Measurements from ENCODE around the gene PATJ.
"Not testable (repeated sequence)": the region's sequence is repeated elsewhere in the genome, so short reads cannot be mapped to it uniquely, and the experiment has no call there.

PATJ gene

DNA sequence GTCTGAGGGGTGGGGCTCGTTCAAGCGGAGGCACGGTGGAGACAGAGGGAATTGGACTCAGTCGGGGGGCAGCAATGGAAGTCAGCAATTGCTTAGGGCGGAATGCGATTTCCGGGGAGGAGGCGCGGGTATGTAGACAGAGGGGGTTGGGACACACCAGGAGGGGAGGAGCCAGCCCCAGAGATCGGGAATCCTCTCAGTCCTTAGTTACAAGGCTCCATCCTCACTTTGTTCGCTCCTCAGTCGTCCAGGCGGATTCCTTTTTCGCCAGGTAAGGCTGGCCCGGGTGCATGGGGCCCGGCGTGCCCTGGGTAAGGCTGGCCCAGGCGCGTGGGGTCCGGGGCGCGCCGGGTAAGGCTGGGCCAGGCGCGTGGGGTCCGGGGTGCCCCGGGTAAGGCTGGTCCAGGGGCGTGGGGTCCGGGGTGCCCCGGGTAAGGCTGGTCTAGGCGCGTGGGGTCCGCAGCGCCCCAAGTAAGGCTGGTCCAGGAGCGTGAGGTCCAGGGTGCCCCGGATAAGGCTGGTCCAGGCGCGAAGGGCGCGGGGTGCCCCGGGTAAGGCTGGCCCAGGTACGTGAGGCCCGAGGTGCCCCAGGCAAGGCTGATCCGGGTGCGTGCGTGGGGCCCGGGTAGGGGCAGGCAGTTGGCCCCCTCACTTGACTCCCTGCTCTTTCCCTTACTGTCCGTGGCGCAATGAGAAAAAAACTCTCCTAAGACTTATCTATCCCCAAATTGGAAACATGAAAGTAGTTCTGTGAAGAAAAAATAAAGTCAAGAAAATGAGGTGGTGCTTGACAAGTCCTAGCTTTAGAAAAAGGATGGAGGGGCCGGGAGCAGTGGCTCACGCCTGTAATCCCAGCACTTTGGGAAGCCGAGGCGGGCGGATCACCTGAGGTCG is 452.6 kb downstream of the PATJ start, which contains the start of gene L1TD1:
TSS of gene L1TD1 (plus strand) at position 199 of the 894 bp plus-strand sequence. CDS start 11,780 bp downstream, outside the sequence.
- peak within 1 kb of the TSS; percentile 98 for H3K4me3 ChIP-seq (ENCODE audit: low read depth, low read length)

DNA sequence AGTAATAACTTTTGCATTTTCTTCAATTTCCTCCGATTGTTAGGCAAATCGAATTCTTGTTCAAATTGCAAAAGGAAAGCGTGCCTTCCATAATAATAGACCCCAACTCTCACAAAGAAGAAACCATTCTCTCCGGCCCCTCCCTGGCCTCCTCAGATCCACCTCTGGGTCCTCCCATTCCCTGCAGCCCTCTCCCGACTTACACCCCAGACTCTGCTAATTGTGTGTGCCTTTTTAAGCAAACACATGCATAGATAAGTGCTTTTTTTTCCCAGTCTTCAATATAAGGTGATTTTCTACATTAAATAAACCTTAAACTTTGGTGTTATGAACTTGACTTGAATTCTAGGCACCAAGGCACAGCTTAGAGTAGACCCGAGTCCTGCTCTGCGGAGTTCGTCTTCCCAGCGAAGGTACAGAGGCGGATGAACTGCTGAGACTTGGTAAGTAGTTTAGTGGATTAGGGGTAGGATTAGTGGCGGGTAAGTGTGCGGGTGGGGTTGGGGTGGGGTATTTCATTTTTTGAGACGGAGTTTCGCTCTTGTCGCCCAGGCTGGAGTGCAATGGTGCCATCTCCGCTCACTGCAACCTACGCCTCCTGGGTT is 453.9 kb downstream of the PATJ start:
- H3K4me3 ChIP-seq (ENCODE audit: low read depth, low read length): peak overlapping the region; percentile 98

DNA sequence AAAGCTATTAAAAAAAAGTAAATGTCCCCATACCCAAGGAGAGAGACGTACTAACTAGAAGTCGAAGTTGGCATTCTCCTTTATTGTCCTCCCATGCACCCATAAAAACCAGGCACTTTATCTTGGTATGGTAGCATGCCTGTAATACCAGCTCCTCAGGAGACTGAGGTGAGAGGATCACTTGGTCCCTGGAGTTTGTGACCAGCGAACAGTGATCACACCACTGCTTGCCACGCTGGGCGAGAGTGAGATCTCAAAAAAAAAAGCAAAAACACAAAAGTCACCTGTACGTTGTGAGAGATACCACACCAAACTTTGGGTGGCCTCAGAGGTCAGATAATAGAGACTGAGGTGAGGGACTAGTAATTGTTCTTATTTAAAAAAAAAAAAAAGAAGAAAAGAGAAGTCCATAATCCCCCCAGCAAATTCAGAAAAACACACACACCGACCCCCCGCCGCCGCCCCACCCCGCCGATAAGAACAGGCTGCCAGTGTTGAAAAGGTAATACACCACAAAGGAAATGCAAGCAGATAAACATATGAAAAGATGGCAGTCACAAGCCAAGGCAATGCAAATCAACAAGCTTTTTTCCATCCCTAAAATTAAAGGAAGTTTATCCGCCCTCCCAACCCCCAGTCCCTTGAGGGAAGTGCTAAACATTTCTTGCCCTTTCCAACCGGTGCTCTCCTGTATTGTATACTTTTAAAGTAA is 455.9 kb downstream of the PATJ start:
- peak overlapping the region; percentile 8 for H3K4me3 ChIP-seq (ENCODE audit: low read depth, low read length)

DNA sequence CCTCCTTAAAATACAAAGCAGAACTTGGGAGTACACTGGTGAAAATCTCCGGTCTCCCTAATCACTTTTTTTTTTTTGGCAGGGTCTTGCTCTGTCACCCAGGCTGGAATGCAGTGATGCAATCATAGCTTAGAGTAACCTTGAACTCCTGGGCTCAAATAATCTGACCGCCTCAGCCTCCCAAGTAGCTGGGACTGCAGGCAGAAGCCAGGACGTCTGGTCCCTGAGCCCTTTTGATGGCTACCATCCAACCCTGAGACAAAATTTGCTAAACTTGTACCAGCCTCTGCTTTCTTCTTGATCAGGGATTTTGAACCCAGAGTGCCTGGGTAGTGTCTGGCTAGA is 456.5 kb downstream of the PATJ start:
- H3K4me3 ChIP-seq (ENCODE audit: low read depth, low read length): no peak overlapping the region

DNA sequence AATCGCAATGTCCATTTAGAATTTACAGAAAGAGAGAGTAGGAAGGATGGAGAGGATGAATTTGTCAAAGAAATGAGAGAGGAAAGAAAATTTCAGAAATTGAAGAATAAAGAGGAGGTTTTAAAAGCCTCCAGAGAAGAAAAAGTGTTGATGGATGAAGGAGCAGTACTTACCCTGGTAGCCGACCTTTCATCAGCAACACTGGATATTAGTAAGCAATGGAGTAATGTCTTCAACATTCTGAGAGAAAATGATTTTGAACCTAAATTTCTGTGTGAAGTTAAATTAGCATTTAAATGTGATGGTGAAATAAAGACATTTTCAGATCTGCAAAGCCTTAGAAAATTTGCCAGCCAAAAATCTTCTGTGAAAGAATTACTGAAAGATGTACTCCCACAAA is 464.9 kb downstream of the PATJ start:
- H3K4me3 ChIP-seq (ENCODE audit: low read depth, low read length): no peak overlapping the region

DNA sequence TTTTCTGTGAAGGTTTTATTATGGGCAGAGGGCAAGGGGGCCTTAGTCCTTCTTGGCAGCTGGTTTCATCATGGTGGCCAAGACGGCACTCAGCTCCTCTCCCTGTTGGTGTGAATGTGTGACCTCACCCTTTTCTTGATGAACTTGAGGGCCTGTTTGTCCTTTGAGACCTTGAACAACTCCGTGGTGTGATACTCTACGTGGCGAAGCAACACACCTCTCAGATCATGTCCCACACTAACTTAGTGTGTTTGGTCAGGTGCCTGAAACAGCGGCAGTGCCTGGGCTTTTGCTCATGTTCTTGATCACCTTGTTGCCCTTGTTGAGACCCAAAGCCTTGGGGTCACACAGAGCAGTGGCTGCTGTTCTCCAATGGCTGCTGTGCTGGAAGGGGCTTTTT is 465.8 kb downstream of the PATJ start:
- H3K4me3 ChIP-seq (ENCODE audit: low read depth, low read length): no peak overlapping the region

DNA sequence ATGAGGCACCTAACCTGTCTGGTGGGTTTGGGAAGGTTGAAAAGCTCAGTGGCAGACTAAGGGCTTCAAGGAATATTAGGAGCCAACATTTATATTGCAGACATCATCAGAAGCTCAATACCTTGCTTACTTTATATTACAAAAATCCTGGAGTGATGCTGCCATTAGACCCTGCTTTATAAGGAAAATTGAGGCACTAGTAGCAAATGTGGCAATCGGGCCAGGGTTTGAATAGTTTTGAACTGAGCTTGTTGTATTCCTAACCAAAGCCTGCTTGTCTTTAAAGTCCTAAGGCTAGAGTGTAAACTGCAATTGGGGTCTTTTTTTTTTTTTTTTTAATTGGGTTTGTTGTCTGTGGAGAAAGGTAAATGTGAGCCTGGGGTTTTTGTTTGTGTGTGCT is 466.7 kb downstream of the PATJ start:
- H3K4me3 ChIP-seq (ENCODE audit: low read depth, low read length): no peak overlapping the region

DNA sequence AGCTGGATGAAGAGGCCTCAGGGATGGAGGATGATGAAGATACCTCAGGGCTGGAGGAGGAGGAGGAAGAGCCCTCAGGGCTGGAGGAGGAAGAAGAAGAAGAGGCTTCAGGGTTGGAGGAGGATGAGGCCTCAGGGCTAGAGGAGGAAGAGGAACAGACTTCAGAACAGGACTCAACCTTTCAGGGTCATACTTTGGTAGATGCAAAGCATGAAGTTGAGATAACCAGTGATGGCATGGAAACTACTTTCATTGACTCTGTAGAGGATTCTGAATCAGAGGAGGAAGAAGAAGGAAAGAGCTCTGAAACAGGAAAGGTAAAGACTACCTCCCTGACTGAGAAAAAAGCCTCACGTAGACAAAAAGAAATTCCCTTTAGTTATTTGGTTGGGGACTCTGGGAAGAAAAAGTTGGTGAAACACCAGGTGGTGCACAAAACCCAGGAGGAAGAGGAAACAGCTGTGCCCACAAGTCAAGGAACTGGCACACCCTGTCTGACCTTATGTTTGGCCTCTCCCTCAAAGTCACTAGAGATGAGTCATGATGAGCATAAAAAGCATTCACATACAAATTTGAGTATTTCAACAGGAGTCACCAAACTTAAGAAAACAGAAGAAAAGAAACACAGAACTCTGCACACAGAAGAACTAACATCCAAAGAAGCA is 467.8 kb downstream of the PATJ start:
- H3K4me3 ChIP-seq (ENCODE audit: low read depth, low read length): no peak overlapping the region

DNA sequence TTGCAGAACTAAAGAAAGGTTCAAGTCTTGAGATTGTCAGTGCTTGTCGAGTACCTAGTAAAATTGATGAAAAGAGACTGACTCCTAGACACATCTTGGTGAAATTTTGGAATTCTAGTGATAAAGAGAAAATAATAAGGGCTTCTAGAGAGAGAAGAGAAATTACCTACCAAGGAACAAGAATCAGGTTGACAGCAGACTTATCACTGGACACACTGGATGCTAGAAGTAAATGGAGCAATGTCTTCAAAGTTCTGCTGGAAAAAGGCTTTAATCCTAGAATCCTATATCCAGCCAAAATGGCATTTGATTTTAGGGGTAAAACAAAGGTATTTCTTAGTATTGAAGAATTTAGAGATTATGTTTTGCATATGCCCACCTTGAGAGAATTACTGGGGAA is 468.7 kb downstream of the PATJ start:
- H3K4me3 ChIP-seq (ENCODE audit: low read depth, low read length): no peak overlapping the region

DNA sequence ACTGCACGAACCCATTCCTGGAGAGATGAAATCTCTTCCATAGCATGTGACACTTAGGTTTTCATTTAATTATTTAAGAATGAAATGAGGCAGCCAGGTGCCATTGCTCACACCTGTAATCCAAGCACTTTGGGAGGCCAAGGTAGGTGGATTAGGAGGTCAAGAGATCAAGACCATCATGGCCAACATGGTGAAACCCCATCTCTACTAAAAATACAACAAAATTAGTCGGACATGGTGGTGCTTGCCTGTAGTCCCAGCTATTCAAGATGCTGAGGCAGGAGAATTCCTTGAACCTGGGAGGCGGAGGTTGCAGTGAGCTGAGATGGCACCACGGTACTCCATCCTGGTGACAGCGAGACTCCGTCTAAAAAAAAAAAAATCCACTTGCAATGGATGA is 470.1 kb downstream of the PATJ start:
- H3K4me3 ChIP-seq (ENCODE audit: low read depth, low read length): no peak overlapping the region

DNA sequence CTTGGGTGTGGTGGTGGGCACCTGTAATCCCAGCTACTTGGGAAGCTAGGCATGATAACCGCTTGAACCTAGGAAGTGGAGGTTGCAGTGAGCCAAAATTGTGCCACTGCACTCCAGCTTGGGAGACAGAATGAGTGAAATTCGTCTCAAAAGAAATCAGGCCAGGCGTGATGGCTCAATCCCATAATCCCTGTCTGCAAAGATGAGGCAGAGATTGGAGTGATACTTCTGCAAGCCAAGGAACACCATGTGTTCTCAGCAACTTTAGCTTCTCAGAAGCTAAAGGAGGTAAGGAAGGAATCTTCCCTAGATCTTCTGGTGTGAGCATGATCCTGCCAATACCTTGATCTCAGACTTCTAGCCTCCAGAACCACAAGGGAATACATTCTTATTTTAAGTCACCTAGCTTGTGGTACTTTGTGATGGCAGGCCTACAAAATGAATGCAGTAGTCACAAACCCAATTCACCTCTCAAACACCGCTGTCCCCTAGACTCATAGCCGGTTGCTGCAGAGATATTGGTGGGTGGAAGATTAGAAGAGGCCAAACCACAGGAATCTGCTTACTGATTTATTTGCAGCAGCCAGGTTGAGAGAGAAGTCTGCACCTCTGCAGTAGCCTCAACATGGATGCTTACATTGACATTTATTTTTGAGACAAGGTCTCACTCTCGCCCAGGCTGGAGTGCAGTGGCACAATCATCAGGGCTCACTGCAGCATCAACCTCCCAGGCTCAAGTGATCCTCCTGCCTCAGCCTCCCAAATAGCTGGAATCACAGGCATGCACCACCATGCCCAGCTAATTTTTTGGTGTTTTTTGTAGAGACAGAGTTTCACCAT is 471.0 kb downstream of the PATJ start:
- no peak overlapping the region for H3K4me3 ChIP-seq (ENCODE audit: low read depth, low read length)

DNA sequence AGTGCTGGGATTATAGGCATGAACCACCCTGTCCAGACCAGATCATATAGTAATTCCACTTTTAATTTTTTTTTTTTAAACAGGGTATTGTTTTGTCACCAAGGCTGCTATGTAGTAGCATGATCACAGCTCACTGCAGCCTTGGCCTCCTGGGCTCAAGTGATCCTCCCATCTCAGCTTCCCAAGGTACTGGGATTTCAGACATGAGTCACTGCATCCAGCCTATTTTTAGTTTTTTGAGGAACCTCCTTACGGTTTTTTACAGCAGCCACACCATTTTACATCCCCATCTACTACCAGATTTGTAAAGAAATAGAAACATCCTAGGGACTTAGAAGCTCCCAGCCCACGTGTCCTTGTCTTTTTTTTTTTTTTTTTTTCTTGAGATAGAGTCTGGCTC is 476.3 kb downstream of the PATJ start:
- H3K4me3 ChIP-seq (ENCODE audit: low read depth, low read length): no peak overlapping the region

DNA sequence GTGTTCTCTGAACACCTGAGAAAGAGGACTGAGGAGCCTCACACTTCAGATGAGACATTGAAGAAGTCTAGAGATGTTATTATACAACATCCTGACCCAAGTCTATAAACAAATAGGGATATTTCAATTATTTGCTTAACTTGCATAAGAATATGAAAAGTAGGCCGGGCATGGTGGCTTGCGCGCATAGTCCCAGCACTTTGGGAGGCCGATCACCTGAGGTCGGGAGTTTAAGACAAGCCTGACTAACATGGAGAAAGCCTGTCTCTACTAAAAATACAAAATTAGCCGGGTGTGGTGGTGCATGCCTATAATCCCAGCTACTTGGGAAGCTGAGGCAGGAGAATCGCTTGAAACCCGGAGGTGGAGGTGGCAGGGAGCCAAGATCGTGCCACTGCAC is 478.2 kb downstream of the PATJ start:
- not testable (repeated sequence) for H3K4me3 ChIP-seq (ENCODE audit: low read depth, low read length)

DNA sequence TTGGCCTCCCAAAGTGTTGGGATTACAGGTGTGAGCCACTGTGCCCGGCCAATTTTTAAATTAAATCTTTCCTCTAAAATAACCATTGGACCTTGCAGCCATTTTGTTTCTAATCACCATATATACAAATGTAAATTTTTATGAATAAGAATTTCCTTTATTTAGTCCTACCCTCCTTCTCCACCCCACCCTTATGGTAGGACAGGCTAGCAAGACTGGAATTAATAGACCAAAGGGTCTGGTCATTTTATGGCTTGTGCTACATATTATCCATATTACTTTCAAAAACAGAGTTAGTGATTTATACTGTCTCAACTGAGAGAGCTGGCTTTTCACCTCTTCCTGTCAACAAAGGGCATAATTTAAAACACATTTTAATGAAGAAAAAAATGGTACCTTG is 478.9 kb downstream of the PATJ start:
- no peak overlapping the region for H3K4me3 ChIP-seq (ENCODE audit: low read depth, low read length)

DNA sequence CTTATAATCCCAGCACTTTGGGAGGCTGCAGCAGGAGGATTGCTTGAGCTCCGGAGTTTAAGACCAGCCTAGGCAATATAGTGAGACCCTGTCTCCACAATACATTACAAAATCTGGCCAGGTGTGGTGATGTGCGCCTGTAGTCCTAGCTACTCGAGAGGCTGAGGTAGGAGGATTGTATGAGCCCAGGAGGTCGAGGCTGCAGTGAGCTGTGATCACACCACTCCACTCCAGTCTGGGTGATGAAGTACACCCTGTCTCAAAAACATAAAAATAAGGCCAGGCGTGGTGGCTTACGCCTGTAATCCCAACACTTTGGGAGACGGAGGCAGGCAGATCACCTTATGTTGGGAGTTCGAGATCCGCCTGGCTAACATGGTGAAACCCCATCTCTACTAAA is 480.0 kb downstream of the PATJ start:
- H3K4me3 ChIP-seq (ENCODE audit: low read depth, low read length): no peak overlapping the region

DNA sequence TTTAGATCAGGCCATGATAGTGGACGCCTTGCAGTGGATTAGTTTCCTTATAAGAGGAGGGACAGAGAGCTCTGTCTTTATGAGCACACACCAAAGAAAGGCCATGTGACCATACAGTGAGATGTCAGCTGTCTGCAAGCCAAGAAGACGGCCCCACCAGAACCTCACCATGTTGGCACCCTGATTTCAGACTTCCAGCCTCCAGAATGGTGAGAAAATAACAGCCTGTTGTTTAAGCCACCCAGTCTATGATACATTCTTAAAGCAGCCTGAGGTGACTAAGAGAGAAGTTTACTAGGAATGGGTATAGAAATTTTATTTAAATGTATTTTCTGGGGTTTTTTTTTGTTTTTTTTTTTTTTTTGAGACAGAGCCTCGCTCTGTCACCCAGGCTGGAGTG is 481.9 kb downstream of the PATJ start:
- H3K4me3 ChIP-seq (ENCODE audit: low read depth, low read length): no peak overlapping the region

DNA sequence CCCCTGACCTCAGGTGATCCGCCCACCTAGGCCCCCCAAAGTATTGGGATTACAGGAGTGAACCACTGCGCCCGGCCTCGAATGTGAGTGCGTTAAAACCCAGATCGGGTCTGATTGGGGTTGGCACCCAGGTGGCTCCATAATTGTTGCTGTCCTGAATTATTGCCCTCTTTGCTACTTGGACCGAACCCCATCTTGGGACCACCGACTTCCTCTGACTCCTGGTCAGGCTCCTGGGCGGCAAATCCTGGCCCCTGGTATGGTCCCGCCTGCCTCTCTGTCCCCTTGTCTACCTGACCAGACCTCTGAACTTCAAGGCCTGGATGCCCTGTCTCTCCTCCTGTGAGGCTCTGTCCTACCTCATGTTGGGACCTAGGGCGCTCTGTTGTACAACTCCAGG is 485.2 kb downstream of the PATJ start:
- H3K4me3 ChIP-seq (ENCODE audit: low read depth, low read length): no peak overlapping the region
